GM12878 (cell line): ENCODE results near the gene RREB1.

Experiments
- CBX5 ChIP-seq: sonication (generic); IDR thresholded peaks from 2 replicates; pipeline ENCODE4 v1.6.1; 2016; ENCODE audit warnings: low read depth, moderate library complexity, mild to moderate bottlenecking, inconsistent platforms
- ETV6 ChIP-seq, 2 experiments: fragments of 450-650 bp in 1 of 2; IDR thresholded peaks in 1 of 2; conservative IDR thresholded peaks in 1 of 2; 2 replicates each; pipeline ENCODE4 v1.6.1; 2014; ENCODE audit warnings: antibody characterized with exemption in 1 of 2, borderline replicate concordance in 1 of 2, low read depth in 1 of 2, mild to moderate bottlenecking in 1 of 2, moderate library complexity in 1 of 2
- KDM1A ChIP-seq: fragments of 200-600 bp; sonication (generic); IDR thresholded peaks from 2 replicates; pipeline ENCODE4 v1.6.1; 2016; ENCODE audit warnings: borderline replicate concordance
- POLR2AphosphoS5 ChIP-seq: IDR thresholded peaks from 2 replicates; pipeline ENCODE4 v1.6.1; 2011; ENCODE audit warnings: mild to moderate bottlenecking, low read length, inconsistent platforms
- TF ChIP-seq, protein P1 (sequence below), 3 experiments: IDR thresholded peaks in 2 of 3; conservative IDR thresholded peaks in 1 of 3; 2 replicates each; pipeline ENCODE4 v1.5.1; 2011; ENCODE audit warnings: low read depth in 3 of 3, low read length in 3 of 3, mild to moderate bottlenecking in 3 of 3, control low read depth in 2 of 3, moderate library complexity in 2 of 3, inconsistent platforms in 1 of 3, mixed read lengths in 1 of 3; ENCODE audit not compliant: control insufficient read depth in 2 of 3, insufficient read depth in 1 of 3; ENCODE audit errors: extremely low read depth in 1 of 3

DNA sequence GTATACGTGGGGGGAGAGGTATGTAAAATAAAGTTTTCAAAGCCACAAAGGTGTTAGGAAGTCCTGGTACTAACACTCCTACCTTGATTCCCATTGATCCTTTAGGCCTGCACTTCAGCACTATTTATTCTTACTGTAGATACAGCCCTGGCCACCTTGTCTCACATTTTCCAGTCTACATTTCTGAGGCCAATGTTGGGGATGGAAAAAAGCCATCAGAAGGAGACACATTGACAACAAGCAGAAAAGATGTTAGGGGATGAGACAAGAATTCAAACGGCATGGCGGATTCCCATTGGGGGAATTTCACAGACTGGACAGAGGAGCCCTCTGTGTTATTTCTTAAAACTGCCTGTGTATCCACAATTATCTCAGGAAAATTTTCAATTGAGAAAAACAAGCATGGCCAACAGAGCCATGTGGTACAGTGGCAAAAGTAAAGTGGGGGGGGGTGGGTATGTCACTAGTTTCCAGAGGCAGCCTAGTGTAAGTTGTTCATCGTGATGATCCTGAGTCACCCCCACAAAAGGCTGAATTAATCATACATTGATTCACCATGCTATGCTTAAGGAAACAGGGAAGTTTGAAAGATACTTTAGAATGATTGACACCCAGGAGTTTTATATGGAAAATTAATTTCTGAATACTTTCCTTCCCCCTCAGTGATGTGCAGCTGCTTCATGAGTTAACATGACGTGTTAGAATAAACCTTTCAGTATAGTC is 40.5 kb downstream of the RREB1 start:
- TF ChIP-seq, protein P1, sequence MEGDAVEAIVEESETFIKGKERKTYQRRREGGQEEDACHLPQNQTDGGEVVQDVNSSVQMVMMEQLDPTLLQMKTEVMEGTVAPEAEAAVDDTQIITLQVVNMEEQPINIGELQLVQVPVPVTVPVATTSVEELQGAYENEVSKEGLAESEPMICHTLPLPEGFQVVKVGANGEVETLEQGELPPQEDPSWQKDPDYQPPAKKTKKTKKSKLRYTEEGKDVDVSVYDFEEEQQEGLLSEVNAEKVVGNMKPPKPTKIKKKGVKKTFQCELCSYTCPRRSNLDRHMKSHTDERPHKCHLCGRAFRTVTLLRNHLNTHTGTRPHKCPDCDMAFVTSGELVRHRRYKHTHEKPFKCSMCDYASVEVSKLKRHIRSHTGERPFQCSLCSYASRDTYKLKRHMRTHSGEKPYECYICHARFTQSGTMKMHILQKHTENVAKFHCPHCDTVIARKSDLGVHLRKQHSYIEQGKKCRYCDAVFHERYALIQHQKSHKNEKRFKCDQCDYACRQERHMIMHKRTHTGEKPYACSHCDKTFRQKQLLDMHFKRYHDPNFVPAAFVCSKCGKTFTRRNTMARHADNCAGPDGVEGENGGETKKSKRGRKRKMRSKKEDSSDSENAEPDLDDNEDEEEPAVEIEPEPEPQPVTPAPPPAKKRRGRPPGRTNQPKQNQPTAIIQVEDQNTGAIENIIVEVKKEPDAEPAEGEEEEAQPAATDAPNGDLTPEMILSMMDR (IDR thresholded peaks at IDR 0.05 in 2 of 3, conservative IDR thresholded peaks at IDR 0.05 in 1 of 3; ENCODE audit: control insufficient read depth in 2 of 3, extremely low read depth in 1 of 3, insufficient read depth in 1 of 3, low read depth in 3 of 3, low read length in 3 of 3), result no peak
- TF ChIP-seq ETV6 (conservative IDR thresholded peaks at IDR 0.05 in 1 of 2, IDR thresholded peaks at IDR 0.05 in 1 of 2; ENCODE audit: borderline replicate concordance in 1 of 2, low read depth in 1 of 2), result no peak
- TF ChIP-seq KDM1A, result no peak
- TF ChIP-seq CBX5, result no peak
- TF ChIP-seq POLR2AphosphoS5, result no peak
